DND-41 (cell line): ENCODE data around the gene TMTC1.

Source experiments
- ATAC-seq: fragments of 200-7000 bp; cut with Tn5 transposase; 3 replicates; pipeline ENCODE4 v1.9.1; 2021; ENCODE audit warnings: low read depth; ENCODE audit not compliant: insufficient read depth
- DNase-seq: peaks from one replicate; pipeline ENCODE4 v3.0.0-alpha.2; 2020
- H2AFZ ChIP-seq: 2 replicates; pipeline ENCODE4 v1.6.0; 2012; ENCODE audit warnings: low read depth, low read length
- H3K27ac ChIP-seq: 2 replicates; pipeline ENCODE4 v1.5.1; 2012; ENCODE audit warnings: low read length, inconsistent platforms
- H3K27me3 ChIP-seq: fragments of 200-600 bp; sonication (generic); 2 replicates; pipeline ENCODE4 v1.6.0; 2012; ENCODE audit warnings: low read length, mild to moderate bottlenecking, inconsistent platforms; ENCODE audit not compliant: insufficient read depth, poor library complexity
- H3K36me3 ChIP-seq: 2 replicates; pipeline ENCODE4 v1.5.1; 2012; ENCODE audit warnings: low read length, inconsistent platforms; ENCODE audit not compliant: insufficient read depth
- H3K4me1 ChIP-seq: 2 replicates; pipeline ENCODE4 v1.5.1; 2012; ENCODE audit warnings: mild to moderate bottlenecking, low read length; ENCODE audit not compliant: insufficient read depth
- H3K4me2 ChIP-seq: 2 replicates; pipeline ENCODE4 v1.6.0; 2012; ENCODE audit warnings: mild to moderate bottlenecking, moderate library complexity, low read length, inconsistent platforms; ENCODE audit not compliant: insufficient read depth
- H3K4me3 ChIP-seq, 2 experiments: fragments of 200-600 bp in 1 of 2; shearing (Covaris generic) in 1 of 2; 2 replicates each; pipeline ENCODE4 v1.5.1; 2012 to 2016; ENCODE audit warnings: inconsistent platforms in 2 of 2, low read length in 2 of 2, mild to moderate bottlenecking in 2 of 2, low read depth in 1 of 2, moderate library complexity in 1 of 2
- H3K79me2 ChIP-seq: 2 replicates; pipeline ENCODE4 v1.6.0; 2012; ENCODE audit warnings: low read length, inconsistent platforms; ENCODE audit not compliant: insufficient read depth
- H3K9ac ChIP-seq: 2 replicates; pipeline ENCODE4 v1.6.0; 2012; ENCODE audit warnings: low read depth, mild to moderate bottlenecking, inconsistent platforms, low read length, moderate library complexity
- H3K9me3 ChIP-seq: 2 replicates; pipeline ENCODE4 v1.5.1; 2012; ENCODE audit warnings: low read length, moderate library complexity, mild to moderate bottlenecking, inconsistent platforms; ENCODE audit not compliant: insufficient read depth, severe bottlenecking
- H4K20me1 ChIP-seq: 2 replicates; pipeline ENCODE4 v1.6.0; 2012; ENCODE audit warnings: low read length; ENCODE audit not compliant: insufficient read depth
- EZH2 ChIP-seq: IDR thresholded peaks from 3 replicates; pipeline ENCODE4 v1.6.1; 2012; ENCODE audit warnings: borderline replicate concordance, low read depth, mild to moderate bottlenecking, moderate library complexity, low read length, inconsistent platforms; ENCODE audit not compliant: severe bottlenecking
- TF ChIP-seq, protein P1 (sequence below): IDR thresholded peaks from 2 replicates; pipeline ENCODE4 v1.5.1; 2012; ENCODE audit warnings: borderline replicate concordance, low read length, moderate library complexity, mild to moderate bottlenecking; ENCODE audit not compliant: poor library complexity, severe bottlenecking; ENCODE audit errors: extremely low read depth

TMTC1 gene

DNA sequence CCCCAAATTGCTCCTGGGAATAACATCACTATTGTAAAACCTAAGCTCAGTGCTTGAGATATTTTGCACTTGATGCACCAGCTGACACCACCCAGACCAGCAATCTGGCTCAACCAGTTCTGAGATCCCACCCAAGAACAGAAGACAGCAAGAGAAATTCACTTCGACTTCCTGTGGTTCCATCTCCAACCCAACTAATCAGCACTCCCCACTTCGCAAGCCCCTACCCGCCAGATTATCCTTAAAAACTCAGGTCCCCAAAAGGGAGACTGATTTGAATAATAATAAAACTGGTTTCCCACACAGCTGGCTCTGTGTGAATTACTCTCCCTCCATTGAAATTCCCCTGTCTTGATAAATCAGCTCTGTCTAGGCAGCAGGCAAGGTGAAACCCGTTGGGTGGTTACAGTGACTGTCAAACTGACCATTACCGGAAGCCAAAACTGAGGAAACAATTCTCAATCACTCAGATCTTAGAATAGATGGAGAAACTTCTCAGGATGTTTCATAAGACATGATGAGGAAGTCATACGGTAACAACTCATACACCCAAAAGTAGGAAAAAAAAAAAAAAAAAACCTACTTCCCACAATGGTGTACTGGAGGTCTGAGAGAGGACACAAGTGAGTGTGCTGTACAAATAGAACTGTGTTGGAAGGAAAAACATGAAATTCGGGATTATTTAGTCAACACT is 92.4 kb downstream of the TMTC1 start:
- ATAC-seq (no peak), DNase-seq (no peak)
- H3K27ac ChIP-seq, result no peak overlapping the region
- H2AFZ ChIP-seq, result no peak overlapping the region
- no peaks in the 10 kb centered on the region for H3K27me3 ChIP-seq
- TF ChIP-seq EZH2, result no peak
- TF ChIP-seq, protein P1, sequence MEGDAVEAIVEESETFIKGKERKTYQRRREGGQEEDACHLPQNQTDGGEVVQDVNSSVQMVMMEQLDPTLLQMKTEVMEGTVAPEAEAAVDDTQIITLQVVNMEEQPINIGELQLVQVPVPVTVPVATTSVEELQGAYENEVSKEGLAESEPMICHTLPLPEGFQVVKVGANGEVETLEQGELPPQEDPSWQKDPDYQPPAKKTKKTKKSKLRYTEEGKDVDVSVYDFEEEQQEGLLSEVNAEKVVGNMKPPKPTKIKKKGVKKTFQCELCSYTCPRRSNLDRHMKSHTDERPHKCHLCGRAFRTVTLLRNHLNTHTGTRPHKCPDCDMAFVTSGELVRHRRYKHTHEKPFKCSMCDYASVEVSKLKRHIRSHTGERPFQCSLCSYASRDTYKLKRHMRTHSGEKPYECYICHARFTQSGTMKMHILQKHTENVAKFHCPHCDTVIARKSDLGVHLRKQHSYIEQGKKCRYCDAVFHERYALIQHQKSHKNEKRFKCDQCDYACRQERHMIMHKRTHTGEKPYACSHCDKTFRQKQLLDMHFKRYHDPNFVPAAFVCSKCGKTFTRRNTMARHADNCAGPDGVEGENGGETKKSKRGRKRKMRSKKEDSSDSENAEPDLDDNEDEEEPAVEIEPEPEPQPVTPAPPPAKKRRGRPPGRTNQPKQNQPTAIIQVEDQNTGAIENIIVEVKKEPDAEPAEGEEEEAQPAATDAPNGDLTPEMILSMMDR, result no peak
- no peaks in the 10 kb centered on the region for H3K9me3 ChIP-seq
- H4K20me1 ChIP-seq, result no peaks in the 10 kb centered on the region
- no peaks in the 10 kb centered on the region for H3K4me1 ChIP-seq
- no peaks in the 10 kb centered on the region for H3K36me3 ChIP-seq
- no peak overlapping the region for H3K9ac ChIP-seq
- no peak overlapping the region for H3K4me2 ChIP-seq
- no peaks in the 10 kb centered on the region for H3K79me2 ChIP-seq
- H3K4me3 ChIP-seq, result no peak overlapping the region

DNA sequence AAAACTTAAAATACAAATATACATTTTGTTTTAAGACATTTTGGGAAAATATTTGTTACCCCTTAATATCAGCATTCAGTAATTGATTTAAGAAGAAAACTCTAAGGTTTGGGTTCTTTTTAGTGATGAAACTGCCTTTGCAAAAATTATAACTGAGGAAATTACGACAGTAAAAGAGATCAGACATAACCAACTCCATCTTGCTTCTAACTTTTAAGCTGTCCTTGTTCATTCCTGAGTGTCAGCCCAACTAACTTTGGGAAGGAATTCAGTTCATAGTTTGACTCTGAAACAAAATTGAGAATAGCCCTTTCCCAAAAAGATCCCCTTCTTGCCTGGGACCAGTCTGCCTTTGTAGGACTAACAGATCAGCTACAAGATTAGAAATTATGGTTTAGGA is 93.0 kb downstream of the TMTC1 start:
- Histone ChIP-seq H3K79me2 (no peaks in the 10 kb centered on the region), H4K20me1 (no peaks in the 10 kb centered on the region), H3K4me1 (no peaks in the 10 kb centered on the region), H3K36me3 (no peaks in the 10 kb centered on the region), H3K4me2 (no peak overlapping the region), H3K9ac (no peak overlapping the region), H2AFZ (no peak overlapping the region), H3K27ac (no peak overlapping the region), H3K27me3 (no peaks in the 10 kb centered on the region), H3K4me3 (no peak overlapping the region), H3K9me3 (no peaks in the 10 kb centered on the region)
- DNase-seq, result no peak
- ATAC-seq, result no peak
- TF ChIP-seq EZH2, result no peak
- TF ChIP-seq, protein P1, result no peak

DNA sequence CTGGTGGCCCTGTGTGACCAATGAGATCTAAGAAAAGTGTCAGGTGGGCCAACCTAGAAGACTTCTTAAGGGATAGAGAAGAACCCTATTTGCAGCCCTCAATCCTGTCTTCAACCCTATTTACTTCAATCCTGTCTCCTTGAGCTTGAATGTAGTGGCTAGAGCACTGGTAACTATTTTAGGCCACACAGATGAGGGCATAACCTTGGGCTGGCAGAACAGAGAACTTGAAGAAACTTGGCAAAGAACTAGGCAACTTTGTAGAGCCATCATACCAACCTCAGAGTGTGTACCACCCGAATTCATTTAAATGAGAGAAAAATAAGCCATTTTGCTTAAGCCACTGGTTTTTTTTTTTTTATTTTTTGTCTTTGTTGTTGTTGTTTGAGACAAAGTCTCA is 94.8 kb downstream of the TMTC1 start:
- Histone ChIP-seq H3K9me3 (no peaks in the 10 kb centered on the region), H3K4me3 (no peak overlapping the region), H2AFZ (no peak overlapping the region), H3K79me2 (no peaks in the 10 kb centered on the region), H3K36me3 (no peaks in the 10 kb centered on the region), H3K4me1 (no peaks in the 10 kb centered on the region), H3K4me2 (no peak overlapping the region), H3K27ac (no peak overlapping the region), H4K20me1 (no peaks in the 10 kb centered on the region), H3K27me3 (no peaks in the 10 kb centered on the region), H3K9ac (no peak overlapping the region)
- no peak for DNase-seq
- no peak for ATAC-seq
- TF ChIP-seq EZH2, result no peak
- TF ChIP-seq, protein P1, result no peak

DNA sequence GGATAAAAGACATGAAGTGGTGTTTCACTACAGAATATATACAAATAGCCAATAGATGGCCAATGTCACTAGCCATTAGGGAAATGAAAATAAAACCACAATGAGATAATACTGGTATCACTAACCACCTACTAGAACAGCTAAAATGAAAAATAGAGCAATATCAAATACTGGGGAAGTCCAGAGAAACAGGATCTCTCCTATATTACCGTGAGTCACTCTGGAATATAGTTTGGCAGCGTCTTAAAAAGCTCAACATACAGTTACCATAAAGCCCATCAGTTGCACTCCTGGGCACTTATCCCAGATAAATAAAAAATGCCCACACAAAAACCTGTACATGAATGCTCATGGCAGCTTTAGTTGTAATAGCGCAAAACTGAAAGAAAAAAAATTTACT is 101.7 kb downstream of the TMTC1 start:
- Histone ChIP-seq H3K4me3 (no peak overlapping the region), H3K36me3 (no peaks in the 10 kb centered on the region), H3K79me2 (no peaks in the 10 kb centered on the region), H3K4me1 (no peaks in the 10 kb centered on the region), H3K9ac (no peak overlapping the region), H3K27me3 (no peaks in the 10 kb centered on the region), H4K20me1 (no peaks in the 10 kb centered on the region), H2AFZ (no peak overlapping the region), H3K4me2 (no peak overlapping the region), H3K9me3 (no peaks in the 10 kb centered on the region), H3K27ac (no peak overlapping the region)
- ATAC-seq (no peak), DNase-seq (no peak)
- no peak for TF ChIP-seq EZH2
- TF ChIP-seq, protein P1, result no peak
